GM19372 (cell line): Measurements from ENCODE around the gene BID.
"Not testable (repeated sequence)": the region's sequence is repeated elsewhere in the genome, so short reads cannot be mapped to it uniquely, and the experiment has no call there.

Source experiments
- ATAC-seq: cut with Tn5 transposase; IDR thresholded peaks from one replicate; pipeline ENCODE4 v1.9.1; 2021; ENCODE audit warnings: mild to moderate bottlenecking, low read depth, moderate library complexity; ENCODE audit not compliant: unreplicated experiment

The BID gene

DNA sequence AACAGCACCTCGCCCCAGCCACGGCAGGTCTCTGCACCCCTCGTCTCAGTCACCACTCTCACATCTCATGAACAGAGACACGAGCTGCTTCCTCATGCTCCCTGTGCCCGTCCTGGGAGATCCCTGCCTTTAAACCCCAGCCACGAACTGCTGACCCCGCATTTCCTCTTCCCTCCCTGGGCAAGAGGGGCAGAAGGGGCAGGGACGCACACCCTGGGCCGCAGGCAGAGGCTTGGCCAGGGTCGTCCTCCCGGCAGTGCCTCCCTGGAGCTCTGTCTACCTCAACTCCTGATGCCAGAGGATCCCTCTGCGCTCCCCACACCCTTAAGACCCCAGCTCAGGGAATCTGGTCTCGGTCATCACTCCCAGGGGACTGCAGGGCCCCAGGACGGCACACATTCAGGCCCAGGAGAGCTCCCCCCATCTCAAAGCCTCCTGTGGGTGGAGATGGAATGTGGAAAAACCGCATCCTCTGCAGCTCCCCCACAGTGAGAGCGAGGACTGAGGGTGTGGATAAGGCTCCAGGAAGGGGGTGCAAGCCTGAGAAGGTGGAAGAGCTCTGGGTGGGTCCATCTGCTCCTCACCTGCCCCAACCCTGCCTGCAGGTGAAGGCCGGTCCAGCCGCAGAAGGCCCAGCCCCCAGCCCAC is 1.2 kb downstream of the BID start:
- no peak for ATAC-seq

GRCh38 chr22:17772249-17772957 is 1.9 kb downstream of the BID start:
- ATAC-seq = no peak

- no peak for ATAC-seq
Measured at GRCh38 chr22:17770180-17771077, 3.8 kb downstream of the BID start.

- ATAC-seq = no peak
Measured at GRCh38 chr22:17769716-17770082, 4.6 kb downstream of the BID start.

DNA sequence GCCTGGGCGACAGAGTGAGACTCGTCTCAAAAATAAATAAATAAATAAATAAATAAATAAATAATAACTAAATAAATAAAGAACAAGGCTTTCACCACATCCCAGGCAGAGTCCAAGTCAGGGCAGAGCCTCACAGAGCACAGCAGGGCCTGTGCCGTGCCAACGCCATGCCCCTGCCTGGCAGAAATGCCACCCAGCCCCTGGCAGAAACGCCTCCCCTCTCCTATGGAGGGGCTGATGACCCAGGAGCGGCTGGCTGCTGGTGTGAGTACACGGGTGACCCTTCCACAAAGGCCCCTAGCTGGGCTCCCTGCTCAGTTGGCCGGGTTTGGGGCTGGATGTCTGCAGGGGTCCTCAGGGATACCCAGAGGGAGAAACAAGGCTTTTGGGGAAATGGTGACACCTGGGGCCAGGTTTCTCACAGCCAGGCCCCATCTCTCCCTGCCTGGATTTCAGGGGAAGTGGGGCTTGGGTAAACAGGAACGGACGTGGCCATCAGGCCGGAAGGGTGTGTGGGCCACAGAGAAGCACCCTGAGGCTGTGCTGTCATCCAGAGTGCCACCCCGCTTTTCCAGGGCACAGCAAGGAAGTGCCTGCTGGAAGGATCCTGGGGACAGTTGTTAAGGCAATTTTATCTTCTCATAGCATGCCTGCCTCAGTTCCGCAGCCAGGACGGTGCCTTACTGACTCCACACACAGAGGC is 5.1 kb downstream of the BID start:
- ATAC-seq = no peak

- no peak for ATAC-seq
Measured at GRCh38 chr22:17767233-17768065, 6.8 kb downstream of the BID start.

- ATAC-seq = not testable (repeated sequence)
Measured at GRCh38 chr22:17764852-17765251, 9.4 kb downstream of the BID start.

- ATAC-seq = no peak
Measured at GRCh38 chr22:17764036-17764435, 10.2 kb downstream of the BID start.

DNA sequence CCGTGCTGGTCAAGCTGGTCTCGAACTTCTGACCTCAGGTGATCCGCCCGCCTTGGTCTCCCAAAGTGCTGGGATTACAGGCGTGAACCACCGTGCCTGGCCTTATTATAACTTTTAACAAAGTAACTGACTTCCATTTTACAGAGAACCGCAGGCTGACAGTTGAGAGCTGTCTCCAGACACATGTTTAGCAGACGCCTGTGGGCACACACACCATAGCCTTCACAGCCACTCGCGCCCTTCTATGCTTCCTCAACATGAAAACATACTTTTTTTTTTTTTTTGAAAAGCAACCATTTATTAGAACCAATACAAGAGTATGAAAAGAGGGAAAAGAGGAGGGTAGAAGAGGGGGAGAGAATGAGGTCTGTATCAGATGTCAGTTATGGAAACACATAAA is 10.8 kb downstream of the BID start:
- not testable (repeated sequence) for ATAC-seq

DNA sequence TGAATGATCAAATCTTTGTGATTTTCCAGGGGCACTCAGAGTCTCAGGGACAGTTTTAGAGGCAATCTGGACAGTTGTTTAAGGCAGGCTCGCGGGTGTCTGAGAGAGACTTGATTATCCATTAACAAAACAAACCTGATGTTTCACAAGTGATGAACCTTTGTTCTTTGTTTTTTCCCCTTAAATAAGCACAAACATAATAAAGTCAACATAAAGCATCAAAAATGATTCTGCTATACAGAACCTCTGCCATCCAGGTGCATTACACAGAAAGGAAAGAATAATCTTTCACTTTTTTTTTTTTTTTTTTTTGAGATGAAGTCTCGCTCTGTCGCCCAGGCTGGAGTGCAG is 13.2 kb downstream of the BID start:
- no peak for ATAC-seq

- no peak for ATAC-seq
Measured at GRCh38 chr22:17754233-17754925, 19.9 kb downstream of the BID start.

GRCh38 chr22:17753401-17753989 is 20.8 kb downstream of the BID start:
- ATAC-seq = no peak

DNA sequence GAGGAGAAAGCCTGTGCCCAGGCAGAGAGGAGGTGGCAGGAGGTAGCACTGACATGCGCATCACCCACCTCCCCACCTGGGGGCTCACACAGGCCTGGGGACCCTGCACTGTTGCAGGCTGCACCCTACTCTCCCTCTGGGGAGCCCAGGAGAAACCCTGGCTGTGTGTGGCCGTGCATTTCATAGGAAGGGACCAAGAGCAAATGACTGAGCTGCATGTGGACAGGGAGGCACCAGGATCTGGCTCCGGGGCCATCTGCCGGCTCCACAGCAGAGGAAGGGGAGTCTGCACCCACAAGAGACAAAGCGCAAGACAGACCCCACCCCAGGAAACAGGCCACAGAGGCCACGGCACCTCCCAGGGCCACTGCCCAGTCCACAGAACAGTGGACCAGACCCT is 22.7 kb downstream of the BID start:
- ATAC-seq = no peak

DNA sequence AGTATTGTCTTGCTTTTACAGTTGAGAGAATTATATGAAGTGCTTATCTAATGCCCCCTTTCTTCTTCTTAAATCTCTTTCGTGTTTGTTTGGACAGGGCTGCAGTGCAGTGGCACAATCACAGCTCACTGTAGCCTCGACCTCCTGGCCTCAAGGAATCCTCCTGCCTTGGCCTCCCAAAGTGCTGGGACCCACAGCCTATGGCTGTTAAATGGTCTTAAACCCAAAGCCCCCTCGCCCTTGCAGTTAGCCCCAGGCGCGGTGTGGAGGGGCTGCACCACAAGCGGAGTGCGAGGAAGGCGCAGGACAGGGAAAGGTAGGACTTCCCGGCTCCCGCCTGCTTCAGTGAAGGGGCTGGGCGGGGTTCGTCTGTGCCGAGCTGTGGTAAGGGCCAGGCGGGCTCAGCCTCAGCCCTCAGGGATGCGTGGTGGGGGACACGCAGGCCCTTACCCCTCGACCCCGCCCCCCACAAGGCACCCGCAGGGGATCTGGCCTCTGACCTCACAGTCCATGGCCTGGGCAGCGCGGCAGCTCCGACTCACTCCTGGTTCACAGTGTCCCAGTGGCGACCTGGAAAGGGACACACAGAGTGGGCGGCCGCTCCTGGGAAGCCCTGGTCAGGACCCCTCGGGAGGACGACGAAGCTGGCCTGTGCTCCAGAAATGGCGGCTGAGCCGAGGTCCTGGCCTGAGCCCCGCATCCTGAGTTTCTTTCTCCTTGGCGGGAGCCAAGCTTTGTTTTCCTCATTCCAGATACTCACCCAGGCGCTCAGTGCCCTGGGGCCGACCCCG is 24.5 kb downstream of the BID start:
- no peak for ATAC-seq

- ATAC-seq = no peak
Measured at GRCh38 chr22:17748555-17749353, 25.5 kb downstream of the BID start.

GRCh38 chr22:17746916-17747315 is 27.4 kb downstream of the BID start:
- no peak for ATAC-seq

DNA sequence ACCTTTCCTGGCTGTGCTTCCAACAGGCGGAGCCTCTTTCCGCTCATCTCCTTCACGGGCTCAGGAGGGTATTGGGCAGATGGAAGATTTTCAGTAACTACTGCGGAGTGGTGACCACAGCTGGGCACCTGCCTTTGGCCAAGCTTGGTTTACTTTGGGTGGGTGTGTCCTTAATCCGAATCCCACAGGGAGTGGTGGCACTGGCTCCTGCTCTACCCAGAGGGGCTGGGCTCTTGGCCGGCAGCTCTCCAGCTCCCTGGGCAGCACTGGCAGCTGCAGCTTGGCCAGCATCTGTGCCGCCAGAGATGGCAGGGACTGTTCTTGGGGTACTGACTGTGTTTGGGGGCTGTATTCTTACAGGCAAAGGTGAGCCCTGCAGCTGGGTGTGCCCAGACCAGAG is 29.8 kb downstream of the BID start:
- ATAC-seq = no peak
